ENCODE measurements around the gene RPUSD1.

RPUSD1 gene

GRCh38 chr16:736936-737481 is 51.2 kb downstream of the RPUSD1 start:
- 96% methylated on average over 29 of the region's 29 CpGs for WGBS
- Histone ChIP-seq H3K27ac (ENCODE audit: low read depth, low read length) (no peak overlapping the region), H3K4me3 (ENCODE audit: low read length) (no peak overlapping the region), H3K4me1 (ENCODE audit: insufficient read depth, low read length) (0 out of 2 replicates have a peak, but pooled peaks cover 5% of the 10 kb centered on the region), H3K27me3 (ENCODE audit: insufficient read depth, low read length) (no peaks in the 10 kb centered on the region), H3K9ac (ENCODE audit: low read depth, low read length) (peak overlapping the region; percentile 49; the same call in 1 of the 2 replicates), H3K9me3 (ENCODE audit: insufficient read depth, low read depth, low read length) (no peaks in the 10 kb centered on the region), H3K36me3 (ENCODE audit: insufficient read depth, low read length) (peaks cover 25% of the 10 kb centered on the region)

- 0 out of 2 replicates have a peak, but pooled peaks cover 5% of the 10 kb centered on the region for H3K4me1 ChIP-seq (ENCODE audit: insufficient read depth, low read length)
- H3K36me3 ChIP-seq (ENCODE audit: insufficient read depth, low read length), result peaks cover 27% of the 10 kb centered on the region
- H3K9me3 ChIP-seq (ENCODE audit: insufficient read depth, low read depth, low read length), result no peaks in the 10 kb centered on the region
- no peak overlapping the region for H3K4me3 ChIP-seq (ENCODE audit: low read length)
- no peak overlapping the region for H3K27ac ChIP-seq (ENCODE audit: low read depth, low read length)
- WGBS, result 96% methylated on average over 13 of the region's 13 CpGs
- H3K27me3 ChIP-seq (ENCODE audit: insufficient read depth, low read length), result no peaks in the 10 kb centered on the region
- no peak overlapping the region for H3K9ac ChIP-seq (ENCODE audit: low read depth, low read length)
Measured at GRCh38 chr16:735982-736453, 52.2 kb downstream of the RPUSD1 start.

- no peaks in the 10 kb centered on the region for H3K27me3 ChIP-seq (ENCODE audit: insufficient read depth, low read length)
- no peak overlapping the region for H3K4me3 ChIP-seq (ENCODE audit: low read length)
- H3K9me3 ChIP-seq (ENCODE audit: insufficient read depth, low read depth, low read length), result no peaks in the 10 kb centered on the region
- no peak overlapping the region for H3K27ac ChIP-seq (ENCODE audit: low read depth, low read length)
- H3K9ac ChIP-seq (ENCODE audit: low read depth, low read length), result no peak overlapping the region
- WGBS, result 96% methylated on average over 25 of the region's 25 CpGs
- H3K36me3 ChIP-seq (ENCODE audit: insufficient read depth, low read length), result peaks cover 27% of the 10 kb centered on the region
- H3K4me1 ChIP-seq (ENCODE audit: insufficient read depth, low read length), result 0 out of 2 replicates have a peak, but pooled peaks cover 5% of the 10 kb centered on the region
Measured at GRCh38 chr16:734981-735881, 53.0 kb downstream of the RPUSD1 start.
